Colonic mucosa (tissue), 4 donors: ENCODE measurements around the gene MRPL53. TPM values are rescaled to one million over a fixed set of nuclear protein-coding genes. Genes with fewer than 3 reads are reported as not detected.

Source experiments
- DNase-seq: peaks from one replicate; pipeline ENCODE4 v3.0.0-alpha.2; 2020
- H3K27ac ChIP-seq: fragments of 200-600 bp; one replicate; pipeline ENCODE4 v1.8.0; 2021
- H3K27me3 ChIP-seq: fragments of 200-600 bp; one replicate; pipeline ENCODE4 v1.8.0; 2021
- H3K36me3 ChIP-seq: fragments of 200-600 bp; one replicate; pipeline ENCODE4 v1.8.0; 2021
- H3K4me1 ChIP-seq: fragments of 200-600 bp; one replicate; pipeline ENCODE4 v1.8.0; 2021; ENCODE audit warnings: mild to moderate bottlenecking
- H3K4me3 ChIP-seq: fragments of 200-600 bp; one replicate; pipeline ENCODE4 v1.8.0; 2021
- H3K9ac ChIP-seq, 2 donors: one replicate each; pipeline ENCODE4 v1.7.0; 2013; ENCODE audit warnings: control low read depth in 2 of 2, low read depth in 2 of 2, low read length in 2 of 2
- H3K9me3 ChIP-seq: fragments of 200-600 bp; one replicate; pipeline ENCODE4 v1.8.0; 2021
- intact Hi-C: fragments of 100-400 bp; cut with DNase I; formaldehyde crosslinking; loops from one replicate; pipeline ENCODE4 v1.14.1; 2022
- total RNA-seq, 2 donors: library from RNA; stranded (reverse); fragmentation: NEBNext Ultra II Directional in 1 of 2; extraction: Animal tissue kit (Norgen Biotek cat#: 25700) in 1 of 2; gene quantifications; one replicate each; pipeline ENCODE4 v1.2.1, GENCODE V29; 2021
- TF ChIP-seq, protein P1 (sequence below): fragments of 200-600 bp; IDR thresholded peaks from one replicate; pipeline ENCODE4 v1.8.0; 2022; ENCODE audit warnings: antibody characterized with exemption, mild to moderate bottlenecking
- donor health status: healthy.
- donor health status: DM: no; HTN: no; CAD: no.
- donor health status: DM: no; HTN: no; CAD: no.

Gene MRPL53
- total RNA-seq, 2 donors from 2014 or later: 64.6 to 90.3 TPM

DNA sequence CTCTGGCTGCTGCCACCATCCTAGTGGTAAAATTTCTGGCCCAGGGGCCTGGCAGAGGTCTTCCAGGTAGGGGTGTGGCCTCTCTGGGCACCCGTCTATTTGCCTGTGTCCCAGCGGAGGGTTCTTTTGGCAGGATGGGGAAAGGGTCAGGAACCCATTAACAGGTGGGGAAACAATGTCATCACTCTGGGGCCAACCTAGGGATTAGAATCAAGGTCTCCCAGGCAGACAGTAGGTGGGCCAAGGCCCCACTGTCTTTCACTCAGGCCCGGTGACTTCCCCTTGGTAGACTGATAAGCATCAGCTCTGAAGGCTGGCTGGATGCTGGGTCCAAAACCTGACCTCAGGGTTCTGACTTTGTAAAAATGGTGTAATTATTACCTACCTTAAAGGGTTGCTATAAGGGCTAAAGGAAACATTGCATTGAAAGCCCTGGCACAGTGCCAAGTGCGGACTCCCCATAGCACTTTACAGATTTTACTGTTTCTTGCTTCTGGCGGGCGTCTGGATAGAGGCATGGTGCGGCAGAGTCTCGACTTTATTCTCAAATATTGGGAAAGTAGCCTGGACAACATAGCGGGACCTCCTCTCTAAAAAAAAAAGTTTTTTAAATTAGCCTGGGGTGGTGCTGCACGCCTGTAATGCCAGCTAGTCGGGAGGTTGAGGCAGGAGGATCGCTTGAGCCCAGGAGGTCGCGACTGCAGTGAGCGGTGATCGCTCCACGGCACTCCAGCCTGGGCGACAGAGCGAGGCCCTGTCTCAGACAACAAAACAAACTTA, 24.7 kb upstream of the MRPL53 start:
- Histone ChIP-seq H3K9ac (no peak overlapping the region), H3K27me3 (peaks cover 17% of the 10 kb centered on the region), H3K9me3 (no peaks in the 10 kb centered on the region), H3K27ac (no peak overlapping the region), H3K4me3 (peak overlapping the region; percentile 47), H3K36me3 (no peaks in the 10 kb centered on the region), H3K4me1 (peaks cover 15% of the 10 kb centered on the region)
- TF ChIP-seq, protein P1, sequence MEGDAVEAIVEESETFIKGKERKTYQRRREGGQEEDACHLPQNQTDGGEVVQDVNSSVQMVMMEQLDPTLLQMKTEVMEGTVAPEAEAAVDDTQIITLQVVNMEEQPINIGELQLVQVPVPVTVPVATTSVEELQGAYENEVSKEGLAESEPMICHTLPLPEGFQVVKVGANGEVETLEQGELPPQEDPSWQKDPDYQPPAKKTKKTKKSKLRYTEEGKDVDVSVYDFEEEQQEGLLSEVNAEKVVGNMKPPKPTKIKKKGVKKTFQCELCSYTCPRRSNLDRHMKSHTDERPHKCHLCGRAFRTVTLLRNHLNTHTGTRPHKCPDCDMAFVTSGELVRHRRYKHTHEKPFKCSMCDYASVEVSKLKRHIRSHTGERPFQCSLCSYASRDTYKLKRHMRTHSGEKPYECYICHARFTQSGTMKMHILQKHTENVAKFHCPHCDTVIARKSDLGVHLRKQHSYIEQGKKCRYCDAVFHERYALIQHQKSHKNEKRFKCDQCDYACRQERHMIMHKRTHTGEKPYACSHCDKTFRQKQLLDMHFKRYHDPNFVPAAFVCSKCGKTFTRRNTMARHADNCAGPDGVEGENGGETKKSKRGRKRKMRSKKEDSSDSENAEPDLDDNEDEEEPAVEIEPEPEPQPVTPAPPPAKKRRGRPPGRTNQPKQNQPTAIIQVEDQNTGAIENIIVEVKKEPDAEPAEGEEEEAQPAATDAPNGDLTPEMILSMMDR: no peak
- intact Hi-C loops: no loop called here
- no peak for DNase-seq

DNA sequence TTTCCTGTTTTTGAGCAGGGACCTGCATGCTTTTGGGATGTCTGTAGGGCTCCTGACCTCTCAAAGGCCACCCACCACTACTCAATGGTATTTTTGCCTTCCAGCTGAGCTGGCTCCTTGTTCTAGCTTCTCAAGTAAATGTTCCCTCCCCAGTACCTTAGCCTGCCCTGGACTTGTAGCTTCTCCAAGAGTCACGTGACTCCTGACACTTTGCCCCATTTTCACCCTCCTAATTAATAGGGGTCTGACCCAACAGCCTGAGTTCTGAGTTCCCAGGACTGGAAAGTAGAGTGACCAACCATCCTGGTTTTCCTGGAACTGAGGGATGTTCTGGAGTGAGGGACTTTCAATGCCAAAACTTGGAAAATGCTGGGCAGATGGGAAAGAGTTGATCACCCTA, 23.0 kb upstream of the MRPL53 start:
- Histone ChIP-seq H3K36me3 (no peaks in the 10 kb centered on the region), H3K27me3 (peaks cover 17% of the 10 kb centered on the region), H3K4me3 (no peak overlapping the region), H3K27ac (no peak overlapping the region), H3K9ac (no peak overlapping the region), H3K9me3 (no peaks in the 10 kb centered on the region), H3K4me1 (peaks cover 15% of the 10 kb centered on the region)
- intact Hi-C loops: no loop called here
- DNase-seq: no peak
- TF ChIP-seq, protein P1: no peak

DNA sequence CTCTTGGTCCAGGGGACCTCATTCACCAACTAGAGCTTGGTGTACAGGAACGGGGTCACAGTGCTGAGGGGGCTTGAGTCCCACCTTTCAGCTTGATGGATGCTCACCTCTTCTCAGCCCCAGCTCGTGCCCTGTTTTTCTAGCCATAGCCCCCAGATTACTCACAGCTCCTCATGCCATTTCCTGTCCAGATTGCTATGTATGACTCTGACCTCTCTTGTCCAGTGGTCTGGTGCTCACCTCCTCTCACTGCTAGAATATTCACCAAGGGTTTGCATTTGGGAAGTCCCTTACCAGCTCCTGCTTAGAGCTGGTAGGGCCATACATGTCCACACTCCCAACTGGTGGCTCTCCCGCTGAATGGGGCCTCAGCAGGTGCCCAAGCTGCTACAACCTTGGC, 21.1 kb upstream of the MRPL53 start:
- Histone ChIP-seq H3K9me3 (no peaks in the 10 kb centered on the region), H3K27me3 (peaks cover under 1% of the 10 kb centered on the region), H3K9ac (no peak overlapping the region), H3K4me3 (no peak overlapping the region), H3K4me1 (peaks cover 5% of the 10 kb centered on the region), H3K27ac (no peak overlapping the region), H3K36me3 (no peaks in the 10 kb centered on the region)
- intact Hi-C loops: no loop called here
- no peak for DNase-seq
- TF ChIP-seq, protein P1: no peak

DNA sequence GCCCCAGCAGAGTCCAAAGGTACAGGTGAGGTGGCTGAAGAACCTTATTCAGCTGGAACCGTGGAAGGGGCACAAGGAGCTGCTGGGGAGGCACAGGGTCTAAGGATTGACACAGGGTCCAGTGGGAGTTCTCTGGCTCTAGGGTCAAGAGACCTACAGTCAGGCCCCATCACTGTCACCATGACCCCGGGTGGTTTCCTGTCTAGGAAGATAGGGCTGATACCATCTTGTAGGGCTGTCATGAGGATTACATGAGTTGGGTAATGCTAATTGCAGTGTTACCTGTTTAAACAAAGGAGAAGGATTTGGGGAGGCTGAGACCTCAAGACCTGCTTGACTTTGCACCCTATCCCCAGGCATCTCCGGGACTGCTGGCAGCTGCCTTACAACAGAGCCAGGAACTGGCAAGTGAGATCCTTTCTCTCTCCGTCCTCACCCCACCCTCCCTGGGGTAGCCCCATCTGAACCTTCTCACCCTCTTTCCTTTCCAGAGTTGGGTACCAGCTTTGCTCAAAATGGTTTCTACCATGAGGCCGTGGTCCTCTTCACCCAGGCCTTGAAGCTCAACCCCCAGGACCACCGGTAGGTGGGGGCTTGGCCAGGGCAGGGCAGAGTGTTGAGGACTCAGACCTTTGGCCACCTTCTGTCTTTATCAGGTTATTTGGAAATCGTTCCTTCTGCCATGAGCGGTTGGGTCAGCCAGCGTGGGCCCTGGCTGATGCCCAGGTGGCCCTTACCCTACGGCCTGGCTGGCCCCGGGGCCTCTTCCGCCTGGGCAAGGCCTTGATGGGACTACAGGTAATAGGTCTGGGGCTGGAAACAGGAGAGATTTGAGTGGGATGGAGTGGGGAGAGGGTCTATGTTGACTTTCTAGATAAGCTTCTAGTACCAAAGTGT, 19.4 kb upstream of the MRPL53 start:
- DNase-seq: no peak
- Histone ChIP-seq H3K27me3 (no peaks in the 10 kb centered on the region), H3K9me3 (no peaks in the 10 kb centered on the region), H3K36me3 (no peaks in the 10 kb centered on the region), H3K4me1 (no peaks in the 10 kb centered on the region), H3K27ac (no peak overlapping the region), H3K9ac (no peak overlapping the region), H3K4me3 (no peak overlapping the region)
- intact Hi-C loops: no loop called here
- TF ChIP-seq, protein P1: no peak

DNA sequence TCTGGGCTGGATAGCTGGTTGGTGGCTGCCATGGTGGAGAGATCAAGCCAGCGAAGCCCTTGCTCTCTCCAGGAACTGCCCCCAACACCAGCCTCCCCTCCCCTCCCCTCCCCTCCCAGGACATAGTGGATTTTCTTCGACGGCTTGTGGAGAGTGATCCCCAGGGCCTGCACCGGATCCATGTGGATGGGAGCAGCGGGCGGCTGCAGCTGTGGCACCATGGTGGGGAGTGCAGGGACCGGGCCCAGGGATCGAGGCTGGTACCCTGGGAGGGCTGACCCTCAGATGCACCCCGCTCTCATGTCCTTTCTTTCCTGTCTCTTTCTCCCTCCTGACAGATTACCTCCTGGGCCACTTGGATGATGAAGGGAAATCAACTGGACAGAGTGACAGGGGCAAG, 17.4 kb upstream of the MRPL53 start:
- no peak overlapping the region for H3K27ac ChIP-seq
- H3K9me3 ChIP-seq: no peaks in the 10 kb centered on the region
- intact Hi-C loops: loop anchor here (10.0 kb wide), 1 partner anchor 385 kb away; no protein-coding TSS in a partner anchor
- DNase-seq: no peak
- no peaks in the 10 kb centered on the region for H3K4me1 ChIP-seq
- no peaks in the 10 kb centered on the region for H3K27me3 ChIP-seq
- no peak overlapping the region for H3K4me3 ChIP-seq
- H3K36me3 ChIP-seq: no peaks in the 10 kb centered on the region
- TF ChIP-seq, protein P1: no peak
- no peak overlapping the region for H3K9ac ChIP-seq
